EH (cell line): ENCODE measurements around the gene ETV6.

Experiments used
- DNase-seq: peaks from one replicate; pipeline ENCODE4 v3.0.0-alpha.2; 2015; ENCODE audit warnings: low read depth

The ETV6 gene

DNA sequence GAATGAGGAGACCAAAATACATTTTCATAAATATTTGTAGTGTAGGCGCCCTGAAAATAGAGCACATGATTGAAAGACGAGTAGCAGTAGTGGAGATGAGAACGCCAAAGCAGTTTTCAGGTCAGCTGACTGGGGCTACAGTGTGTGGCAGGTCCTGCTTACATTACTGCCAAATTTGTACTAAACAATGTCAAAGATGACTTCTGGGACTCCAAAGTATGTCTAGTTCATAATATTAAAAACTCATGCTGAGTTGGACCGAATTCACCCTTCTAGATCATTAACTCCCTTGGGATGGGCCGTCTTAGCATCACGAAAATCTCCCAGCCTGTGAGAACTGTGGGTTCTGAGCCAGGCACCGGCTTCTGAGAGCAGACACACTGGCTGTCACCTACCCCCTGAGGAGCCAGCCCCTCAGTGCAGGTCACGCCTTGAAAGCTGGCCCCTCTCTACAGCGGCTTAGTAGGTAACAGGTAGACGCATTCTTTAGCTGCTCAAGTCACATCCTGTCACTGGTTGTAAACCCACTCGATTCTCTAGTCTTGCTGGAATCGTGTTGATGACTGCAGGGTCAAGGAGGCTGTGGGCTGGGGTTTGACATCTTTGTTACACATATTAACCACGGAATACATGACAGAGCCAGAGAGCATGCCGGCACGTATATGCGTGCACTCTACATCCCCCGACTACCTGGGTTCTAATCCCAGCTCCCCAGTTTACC, 210.4 kb downstream of the ETV6 start:
- no peak for DNase-seq

DNA sequence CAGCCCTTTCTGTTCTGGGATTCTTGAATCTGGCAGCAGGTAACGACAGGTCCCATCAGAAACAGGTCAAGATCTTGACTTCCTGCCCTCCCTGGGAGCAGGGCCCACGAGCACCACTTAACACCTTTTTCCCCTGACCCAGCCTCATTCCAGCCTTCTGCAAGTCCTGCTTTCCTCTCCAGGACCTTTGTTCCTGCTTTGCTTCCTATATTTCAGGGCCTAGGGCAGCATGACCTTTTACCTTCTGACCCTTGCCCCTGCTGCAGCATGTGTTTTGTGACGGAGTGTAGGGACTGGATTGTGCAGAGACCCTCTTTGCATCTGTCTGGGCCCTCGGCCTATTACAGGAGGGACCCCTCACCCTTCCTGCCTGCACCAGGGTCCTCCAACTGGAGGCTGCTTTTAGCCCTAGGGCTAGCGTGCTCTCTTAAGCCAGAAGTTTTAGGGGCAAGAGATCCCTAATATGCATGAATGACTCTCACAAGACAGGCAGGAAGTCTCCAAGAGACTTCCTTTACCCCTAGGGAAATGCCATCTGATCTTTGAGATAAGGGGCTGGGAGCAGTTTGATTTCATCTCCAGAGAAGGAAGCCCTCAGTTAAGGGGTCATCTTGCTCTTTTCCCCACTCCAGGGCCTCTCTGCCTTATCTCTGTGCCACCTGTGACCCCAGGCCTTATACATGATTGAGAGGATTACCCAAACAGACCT, 211.8 kb downstream of the ETV6 start:
- DNase-seq = no peak

DNA sequence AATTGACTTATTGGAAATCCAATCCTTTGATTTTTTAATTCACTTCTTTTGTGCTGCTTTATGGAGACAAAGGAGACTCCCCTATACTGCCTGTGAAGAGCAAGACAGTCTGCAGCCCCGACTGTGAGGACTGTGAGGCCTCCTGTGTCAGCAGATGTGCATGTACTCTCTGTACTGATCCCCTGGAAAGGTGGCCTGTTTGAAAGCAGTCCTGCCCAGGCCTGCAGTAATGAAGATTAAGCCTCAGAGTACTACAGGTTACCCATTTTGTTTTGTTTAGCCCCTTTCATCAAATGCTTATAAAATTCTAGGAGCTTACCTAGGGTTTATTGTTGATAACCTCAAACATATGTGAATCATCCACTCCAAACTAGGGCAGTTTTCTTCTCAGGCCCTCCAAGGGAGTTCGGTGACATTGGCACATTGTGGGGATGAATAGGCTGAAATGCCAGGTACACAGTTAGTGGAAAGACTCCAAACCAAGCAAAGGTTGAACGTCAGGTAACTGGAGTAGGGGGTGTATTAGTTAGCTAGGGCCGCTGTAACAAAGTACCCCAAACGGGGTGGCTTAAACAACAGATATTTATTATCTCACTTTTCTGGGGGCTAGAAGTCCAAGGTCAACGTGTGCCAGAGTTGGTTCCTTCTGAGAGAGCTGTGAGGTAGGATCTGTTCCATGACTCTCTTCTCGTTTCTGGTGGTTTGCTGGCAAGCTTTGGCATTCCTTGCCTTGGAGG, 212.6 kb downstream of the ETV6 start:
- no peak for DNase-seq

DNA sequence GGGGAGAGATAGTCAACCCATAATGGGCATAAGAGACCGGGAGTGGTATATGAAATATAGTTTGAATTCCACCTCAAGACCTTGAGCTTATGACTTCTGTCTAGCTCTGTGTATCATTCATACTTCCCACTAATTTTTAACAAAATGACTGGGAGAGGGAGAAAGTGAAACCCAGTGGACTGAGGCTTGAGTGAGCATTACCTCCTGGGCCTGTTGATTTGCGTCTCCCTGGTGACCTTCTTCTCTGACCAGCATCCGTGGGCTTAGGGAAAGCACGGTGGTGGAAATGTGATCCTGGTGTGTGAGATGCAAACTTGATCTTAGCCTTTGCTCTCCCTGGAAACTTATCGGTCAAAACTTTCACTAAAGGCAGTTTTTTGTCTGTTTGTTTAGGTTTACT, 213.3 kb downstream of the ETV6 start:
- DNase-seq = peak; percentile 23

DNA sequence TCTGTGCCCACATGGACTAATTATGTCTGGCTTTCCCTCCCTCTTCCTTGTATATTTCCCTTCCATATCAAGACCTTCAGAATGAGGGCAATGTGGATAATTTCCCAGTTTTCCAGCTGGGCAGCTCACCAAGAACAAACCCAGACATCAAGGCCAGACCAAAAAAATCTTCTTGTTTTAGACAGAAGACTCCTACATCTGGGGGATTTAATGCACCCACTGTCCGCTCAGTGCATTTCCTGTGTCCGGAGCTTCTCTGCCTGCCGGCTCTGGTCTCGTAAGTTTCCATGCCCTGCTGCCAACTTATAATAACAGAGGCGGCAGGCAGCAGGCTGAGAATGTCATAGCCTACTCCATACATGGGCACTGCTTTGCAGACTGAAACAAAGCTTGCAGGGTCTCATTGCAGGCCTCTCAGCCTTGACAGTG, 214.0 kb downstream of the ETV6 start:
- DNase-seq = no peak

DNA sequence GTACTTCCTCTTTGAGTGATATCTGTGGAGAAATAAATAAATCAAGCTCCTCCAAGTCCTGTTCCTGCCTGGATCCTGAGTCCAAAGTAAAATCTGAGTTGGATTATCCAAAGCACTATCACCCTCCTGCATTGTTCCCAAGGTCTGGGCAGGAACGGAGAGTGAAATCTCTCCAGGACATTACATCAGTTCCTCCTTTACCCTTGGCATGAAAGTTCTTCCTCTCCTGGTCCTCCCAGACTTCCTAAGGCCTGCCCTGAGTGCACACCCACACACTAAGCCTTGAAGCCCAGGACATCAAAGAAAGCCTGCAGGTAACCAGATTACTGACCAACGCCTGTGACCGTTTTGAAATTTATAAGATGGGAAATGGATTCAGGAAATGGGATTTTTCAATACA, 214.5 kb downstream of the ETV6 start:
- DNase-seq = peak; percentile 22

DNA sequence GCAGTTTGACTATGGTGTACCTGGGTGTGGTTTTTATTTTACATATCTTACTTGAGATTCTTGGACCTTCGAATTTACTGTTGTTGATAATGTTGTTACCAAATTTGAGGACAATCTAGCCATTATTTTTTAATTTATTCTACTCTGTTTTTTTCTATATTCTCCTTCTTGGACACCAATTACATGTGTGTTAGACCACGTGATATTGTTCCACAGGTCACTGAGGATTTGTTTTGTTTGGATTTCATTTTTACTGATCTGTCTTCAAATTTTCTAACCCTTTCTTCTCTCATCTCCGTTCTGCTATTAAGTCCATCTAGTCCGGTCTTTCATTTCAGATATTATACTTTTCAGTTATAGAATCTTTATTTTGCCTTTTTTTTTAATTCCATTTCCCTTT, 216.3 kb downstream of the ETV6 start:
- no peak for DNase-seq

DNA sequence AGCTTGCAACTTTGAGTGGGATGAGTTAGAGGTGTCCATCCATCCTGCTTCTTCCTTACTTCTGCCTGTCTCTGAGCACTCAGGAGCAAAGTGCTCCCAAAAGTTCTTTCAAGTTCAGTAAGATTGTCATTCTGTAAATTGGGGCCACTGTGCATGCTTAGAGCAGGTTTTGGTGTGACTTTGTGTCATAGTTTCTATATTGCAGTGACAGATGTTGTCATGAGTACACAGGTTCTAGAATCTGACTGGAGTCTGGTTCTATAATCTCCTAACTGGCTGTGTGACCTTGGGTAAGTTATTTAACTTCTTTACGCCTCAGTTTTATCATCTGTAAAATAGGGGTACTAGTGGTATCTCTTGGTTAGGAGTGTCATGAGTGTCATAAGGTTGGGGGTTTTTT, 218.6 kb downstream of the ETV6 start:
- DNase-seq = no peak

DNA sequence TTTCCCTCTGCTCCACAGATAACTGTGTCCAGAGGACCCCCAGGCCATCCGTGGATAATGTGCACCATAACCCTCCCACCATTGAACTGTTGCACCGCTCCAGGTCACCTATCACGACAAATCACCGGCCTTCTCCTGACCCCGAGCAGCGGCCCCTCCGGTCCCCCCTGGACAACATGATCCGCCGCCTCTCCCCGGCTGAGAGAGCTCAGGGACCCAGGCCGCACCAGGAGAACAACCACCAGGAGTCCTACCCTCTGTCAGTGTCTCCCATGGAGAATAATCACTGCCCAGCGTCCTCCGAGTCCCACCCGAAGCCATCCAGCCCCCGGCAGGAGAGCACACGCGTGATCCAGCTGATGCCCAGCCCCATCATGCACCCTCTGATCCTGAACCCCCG, 219.9 kb downstream of the ETV6 start:
- DNase-seq = no peak

DNA sequence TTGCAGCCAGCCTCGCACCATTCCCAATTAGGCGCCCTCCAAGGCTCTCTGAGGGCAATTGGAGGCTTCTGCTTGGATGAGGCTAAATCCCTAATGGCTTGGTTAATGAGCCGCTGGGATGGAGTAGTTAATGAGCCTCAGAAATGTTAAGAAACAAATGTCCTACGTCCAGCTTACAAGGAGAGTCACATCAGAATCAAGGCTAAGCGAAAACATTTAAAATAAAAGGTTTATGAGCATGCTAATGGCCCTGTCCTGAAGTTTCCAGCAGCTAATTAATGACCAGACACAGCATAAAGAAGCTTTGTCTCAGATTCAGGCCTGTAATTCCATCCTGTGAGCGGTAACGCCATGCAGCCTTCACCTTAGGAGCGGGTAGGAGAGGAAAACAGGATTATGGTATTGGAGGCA, 220.6 kb downstream of the ETV6 start:
- DNase-seq = no peak

DNA sequence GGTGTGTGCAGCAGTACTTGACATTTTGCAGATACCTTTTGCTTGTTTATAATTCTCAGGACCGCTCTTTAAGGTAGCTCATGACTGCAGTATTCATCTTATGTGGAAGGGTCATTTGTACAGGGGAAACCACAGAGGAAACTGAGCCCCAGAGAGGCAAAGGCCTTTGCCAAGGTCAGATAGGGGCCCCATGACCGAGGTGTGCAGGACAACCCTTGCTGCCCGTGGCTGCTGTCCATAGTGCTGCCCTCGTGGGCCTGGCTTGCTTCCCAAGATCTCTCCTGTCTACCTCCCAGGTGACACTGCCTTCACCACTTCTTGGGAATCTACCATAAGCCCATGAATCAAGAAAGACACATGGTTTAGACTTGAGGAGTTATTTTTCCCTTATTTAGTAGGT, 222.6 kb downstream of the ETV6 start:
- DNase-seq = no peak

DNA sequence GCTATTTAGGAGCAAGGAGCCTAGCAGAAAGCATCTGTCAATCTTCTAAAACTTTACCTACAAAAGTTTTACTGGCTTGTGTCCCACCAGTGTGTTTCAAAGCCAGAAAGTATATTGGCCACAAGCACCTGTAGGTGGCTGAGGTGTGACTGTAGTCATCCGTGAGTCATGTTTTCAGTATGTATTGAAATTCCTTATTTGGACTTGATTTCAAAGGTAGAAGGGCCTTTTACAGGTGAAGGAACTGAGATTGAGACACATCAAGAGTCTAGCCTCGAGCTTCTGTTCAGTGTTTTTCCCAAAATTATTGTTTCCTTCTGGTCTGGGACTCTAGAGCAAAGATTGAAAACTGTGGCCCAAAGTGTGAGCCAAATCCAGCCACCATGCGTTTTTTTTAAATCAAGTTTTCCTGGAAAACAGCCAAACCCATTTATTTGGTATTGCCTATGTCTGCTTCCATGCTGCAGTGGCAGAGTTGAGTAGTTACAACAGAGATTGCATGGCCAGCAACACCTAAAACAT, 226.0 kb downstream of the ETV6 start:
- DNase-seq = peak; percentile 26

DNA sequence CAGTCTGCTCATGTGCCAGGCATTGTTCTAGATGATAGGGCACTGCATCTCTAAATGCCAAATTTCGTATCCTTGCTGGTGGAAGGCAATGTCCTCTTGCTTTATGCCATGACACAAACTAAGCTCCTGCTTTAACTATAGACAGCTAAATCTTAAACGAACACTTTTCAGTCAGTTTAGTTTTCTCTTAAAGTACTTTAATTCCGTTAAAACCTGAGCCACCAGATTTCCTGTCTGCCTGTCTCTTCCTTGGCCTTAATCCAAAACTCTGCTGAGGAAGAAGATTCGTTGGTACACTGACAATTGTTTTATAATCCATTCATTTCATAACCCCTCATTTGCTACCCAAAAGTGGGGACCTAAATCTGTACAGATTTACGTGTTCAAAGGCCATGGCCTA, 226.8 kb downstream of the ETV6 start:
- peak; percentile 20 for DNase-seq

DNA sequence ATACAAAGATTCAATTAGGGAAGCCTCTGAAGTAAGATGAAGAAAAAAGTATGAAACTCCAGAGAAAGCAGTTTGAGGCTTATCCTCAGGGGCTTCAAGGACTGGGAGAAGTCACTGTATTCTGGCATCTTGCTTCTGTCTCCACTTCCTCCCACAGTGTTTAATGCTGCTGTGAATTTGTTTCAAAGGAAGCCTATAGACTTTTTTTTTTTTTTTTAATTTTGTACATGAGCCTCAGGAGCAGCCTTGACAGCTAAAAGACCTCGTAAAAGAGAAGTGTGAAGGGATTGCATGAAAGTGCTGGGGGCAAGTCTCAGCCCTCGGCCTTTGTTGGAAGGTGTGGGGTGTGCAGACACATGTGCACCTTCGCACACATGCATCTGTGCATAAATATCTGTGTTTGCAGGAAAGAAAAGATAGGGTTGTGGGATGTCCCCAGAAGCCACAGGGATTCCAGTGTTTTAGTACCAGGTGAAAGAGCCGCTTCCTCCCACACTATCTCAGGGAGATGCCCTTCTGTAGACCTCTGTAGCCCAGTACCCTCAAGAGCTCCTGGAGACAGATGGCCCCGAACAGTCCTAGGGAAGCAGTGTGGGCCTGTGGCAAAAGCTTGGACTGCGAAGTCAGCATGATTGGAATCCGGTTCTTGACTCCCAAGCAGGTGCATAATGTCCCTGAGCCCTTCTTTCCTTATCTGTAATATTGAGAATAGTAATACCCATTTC, 227.8 kb downstream of the ETV6 start:
- no peak for DNase-seq

DNA sequence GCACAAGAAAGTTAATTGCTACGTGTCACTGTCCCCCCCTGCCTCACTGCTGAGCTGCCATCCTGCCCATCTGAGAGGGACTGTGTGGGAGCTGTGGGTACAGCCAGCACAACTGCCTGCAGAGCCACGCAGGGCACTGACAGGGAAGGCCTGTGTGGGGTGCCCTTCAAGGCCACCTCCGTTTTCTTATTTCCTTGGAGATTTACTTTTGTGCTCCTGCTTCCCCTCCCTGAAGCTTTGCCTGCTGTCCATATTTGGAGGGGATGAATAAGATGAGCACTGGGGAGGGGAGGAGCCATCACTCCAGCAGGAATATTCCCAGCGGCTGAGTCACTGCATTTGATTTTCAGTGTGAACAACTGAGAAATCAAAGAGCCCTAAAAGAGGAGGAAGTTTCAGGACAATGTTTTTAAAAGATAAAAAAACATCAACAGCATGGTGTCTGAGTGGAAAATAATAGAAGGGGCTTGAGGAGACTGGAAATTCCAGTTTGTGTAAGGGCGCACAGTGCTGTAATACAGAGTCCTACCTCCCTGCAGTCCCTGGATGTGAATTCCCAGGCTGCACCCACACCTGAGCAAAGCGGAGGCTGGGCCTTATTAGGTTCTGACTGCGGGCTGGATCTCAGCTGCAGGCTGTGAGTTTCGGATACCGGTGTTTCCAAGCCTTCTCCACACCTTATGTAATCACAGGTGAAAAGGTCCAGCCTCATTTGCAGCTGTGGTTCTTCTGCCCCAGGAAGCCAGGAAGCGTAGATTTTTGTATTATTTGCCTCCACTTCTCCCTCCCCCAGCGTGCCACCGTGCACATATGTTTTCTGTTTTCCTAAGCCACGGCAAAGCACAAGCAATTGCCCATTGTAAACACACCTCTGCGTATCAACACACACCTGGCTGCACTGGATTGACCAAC, 228.7 kb downstream of the ETV6 start:
- DNase-seq = peak; percentile 89

DNA sequence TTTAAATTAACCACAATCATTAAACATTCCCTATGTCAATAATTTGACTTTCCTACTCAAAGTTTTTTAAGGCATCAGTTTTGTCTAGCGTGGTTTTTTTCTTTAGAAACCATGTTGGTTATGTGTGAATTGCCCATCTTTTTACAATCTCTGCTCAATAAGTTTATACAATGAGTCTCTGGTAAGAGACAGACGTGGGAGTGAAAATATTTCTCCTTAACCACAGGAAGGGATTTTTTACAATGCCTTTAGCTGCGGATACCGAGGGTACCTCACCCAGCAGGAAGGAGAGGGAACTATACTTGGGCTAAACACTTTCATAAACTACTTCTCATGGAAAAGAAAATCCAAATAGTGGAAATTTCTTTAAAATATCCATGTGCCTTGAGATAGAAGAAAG, 229.8 kb downstream of the ETV6 start:
- peak; percentile 77 for DNase-seq

DNA sequence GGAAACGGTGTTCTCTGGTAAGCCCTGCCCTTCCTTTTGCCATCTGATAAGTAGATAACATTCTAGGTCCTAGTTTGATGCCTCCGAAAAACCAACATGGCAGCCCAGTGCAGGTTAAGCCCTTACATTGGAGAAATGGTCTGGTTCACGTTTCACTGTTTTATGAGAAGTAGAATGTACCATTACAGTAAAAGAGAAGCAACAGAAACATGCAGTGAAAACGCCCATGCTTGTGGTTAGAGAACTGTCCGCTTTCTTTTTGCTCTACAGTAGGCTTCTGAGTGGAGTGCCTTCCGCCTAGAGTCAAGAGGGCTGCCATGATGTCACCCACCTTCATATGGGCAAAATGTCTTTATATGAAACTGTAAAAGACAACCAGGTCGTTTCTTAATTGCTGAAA, 230.9 kb downstream of the ETV6 start:
- DNase-seq = no peak

DNA sequence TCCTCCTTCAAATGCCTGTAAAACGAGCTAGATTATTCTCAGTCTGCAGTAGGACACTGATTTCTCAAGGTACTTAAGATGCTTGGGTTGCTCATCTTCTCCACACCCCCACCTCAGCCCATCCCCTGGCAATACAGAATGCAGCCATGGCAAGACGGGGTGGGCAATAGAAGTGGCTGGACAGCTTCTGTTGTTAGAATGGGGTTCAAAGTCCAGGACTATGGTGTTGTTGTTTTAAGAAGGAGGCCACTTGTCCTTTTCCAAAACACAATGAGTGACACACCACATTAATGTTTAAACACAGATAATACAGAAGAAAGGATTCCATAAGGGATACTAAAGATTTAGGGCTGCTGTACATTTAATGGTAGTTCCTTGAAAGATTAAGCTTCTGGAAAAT, 232.4 kb downstream of the ETV6 start:
- DNase-seq = no peak

DNA sequence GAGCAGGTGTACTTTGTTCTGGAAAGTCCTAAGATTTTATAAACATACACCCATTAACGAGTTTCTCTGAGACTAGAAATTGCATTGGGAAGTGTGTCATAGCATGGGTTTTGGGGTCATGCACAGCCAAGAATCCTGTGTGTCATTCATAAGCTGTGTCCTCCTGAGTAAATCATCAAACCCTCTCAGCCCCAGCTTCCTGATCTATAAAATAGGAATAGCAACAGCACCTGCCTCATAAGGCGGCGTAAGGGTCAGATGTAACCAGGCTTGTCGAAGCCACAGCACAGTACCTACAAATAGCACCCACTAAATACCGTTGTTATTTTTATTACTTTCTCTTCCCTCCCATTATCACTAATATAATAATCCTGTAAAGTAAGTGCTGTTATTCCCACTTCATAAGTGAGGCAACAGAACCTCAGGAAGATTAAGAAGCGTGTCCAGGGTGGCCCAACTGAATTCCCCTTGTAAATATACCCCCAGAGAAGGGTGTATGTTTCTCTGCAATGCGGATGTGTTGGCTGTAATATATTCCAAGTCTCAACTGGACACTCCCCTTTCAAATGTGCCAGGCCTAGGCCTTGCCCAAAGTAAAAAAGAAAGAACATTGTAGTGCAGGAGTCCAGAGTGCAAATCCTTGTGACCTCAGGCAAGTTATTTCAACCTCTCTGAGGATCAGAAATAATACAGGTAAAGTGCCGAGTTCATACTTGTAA, 233.0 kb downstream of the ETV6 start:
- peak; percentile 16 for DNase-seq

DNA sequence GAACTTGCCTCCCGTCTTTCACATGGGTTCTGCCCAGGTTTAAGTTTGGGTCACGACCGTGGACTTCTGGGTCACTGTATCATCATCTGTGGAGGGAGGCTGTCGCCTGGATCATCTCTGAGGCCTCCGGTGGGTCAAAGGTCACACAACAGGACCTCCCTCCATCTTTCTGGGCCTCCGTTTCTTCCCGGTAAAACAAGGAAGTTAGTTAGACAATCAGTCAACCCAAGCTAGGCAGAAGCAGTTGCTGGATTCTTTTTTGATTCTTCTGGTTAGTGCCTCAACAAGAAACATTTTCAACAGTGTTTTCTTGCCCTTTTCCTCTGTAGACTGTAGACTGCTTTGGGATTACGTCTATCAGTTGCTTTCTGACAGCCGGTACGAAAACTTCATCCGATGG, 234.6 kb downstream of the ETV6 start:
- no peak for DNase-seq
